Cardiac atrium fibroblast (primary cell): ENCODE results near the gene SIL1. TPM values are rescaled to one million over a fixed set of nuclear protein-coding genes. Genes with fewer than 3 reads are reported as not detected.

Experiments
- total RNA-seq: library from RNA; depleted of rRNA; stranded (reverse); fragments of >200 nt; gene quantifications from 2 replicates; pipeline ENCODE4 v1.2.3, GENCODE V29; 2015

Gene SIL1
- total RNA-seq, result 65.5 and 71.4 TPM in 2 replicates

DNA sequence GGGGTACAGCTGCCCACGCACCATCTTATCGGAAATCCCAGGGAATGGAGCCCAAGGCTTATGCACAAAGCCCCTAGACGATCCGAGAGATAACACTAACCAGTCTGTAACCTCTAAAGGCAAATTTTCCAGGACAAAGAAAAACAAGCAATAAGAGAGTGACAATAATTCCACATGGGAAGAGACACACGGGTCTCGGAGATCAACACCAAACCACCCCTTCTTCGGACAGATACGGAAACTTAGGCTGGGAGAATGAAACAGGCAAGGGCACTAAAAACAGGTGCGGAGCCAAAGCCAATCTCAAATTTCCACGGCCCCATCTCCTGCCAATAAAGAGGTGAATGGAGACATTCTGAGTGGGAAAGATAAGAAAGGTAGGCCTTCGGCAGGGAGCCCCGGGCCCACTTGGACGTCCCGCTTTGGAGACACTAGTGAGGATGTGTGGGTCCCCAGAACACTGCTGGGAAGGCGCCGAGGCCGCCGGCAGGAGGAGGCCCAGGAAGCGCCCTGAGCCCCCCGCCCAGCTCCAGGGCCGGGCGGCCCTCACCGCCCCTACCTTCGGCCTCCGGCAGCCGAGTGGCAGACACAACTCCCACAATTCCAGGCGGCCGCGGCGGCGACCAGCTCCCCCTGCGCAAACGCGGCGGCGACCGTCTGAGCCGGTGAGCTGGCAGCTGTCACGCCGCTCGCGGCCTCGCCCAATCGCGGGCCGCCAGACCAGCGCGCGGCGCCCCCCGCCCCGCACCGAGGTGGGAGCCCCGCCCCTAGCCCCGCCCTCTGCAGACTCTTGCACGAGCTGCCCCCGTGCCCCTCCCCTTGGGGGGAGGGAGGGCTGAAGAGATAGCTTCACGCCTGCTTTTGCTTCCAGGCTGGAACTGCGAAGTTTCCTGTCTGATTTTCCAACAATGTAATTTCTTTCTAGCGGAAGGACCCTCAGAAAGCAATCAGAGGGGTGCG lies at the start of gene SIL1:
Gene SIL1 (minus strand): TSS at position 659 of the 960 bp plus-strand sequence. CDS start 70,525 bp downstream, outside the sequence.

Other genes with a start within 250 kb of the SIL1 start
- 129 and 153 TPM in 2 replicates for gene MATR3, start 95.4 kb upstream of the SIL1 start, total RNA-seq
- gene PAIP2, start 143.5 kb upstream of the SIL1 start, total RNA-seq, result 73.2 and 90.1 TPM in 2 replicates
- not detected in 2 replicates for gene SLC23A1, start 184.9 kb upstream of the SIL1 start, total RNA-seq
- gene MZB1, start 191.5 kb upstream of the SIL1 start, total RNA-seq, result 0.36 TPM in 1 of 2 replicates, not detected in the other
- 1.5 and 2.5 TPM in 2 replicates for gene PROB1, start 196.7 kb upstream of the SIL1 start, total RNA-seq
- 1.8 and 6.8 TPM in 2 replicates for gene SPATA24, start 205.7 kb upstream of the SIL1 start, total RNA-seq
- 2.3 and 7.8 TPM in 2 replicates for gene DNAJC18, start 241.2 kb upstream of the SIL1 start, total RNA-seq